Measurements from ENCODE around the gene HTRA3.
"Not testable (repeated sequence)": the region's sequence is repeated elsewhere in the genome, so short reads cannot be mapped to it uniquely, and the experiment has no call there.

The HTRA3 gene

DNA sequence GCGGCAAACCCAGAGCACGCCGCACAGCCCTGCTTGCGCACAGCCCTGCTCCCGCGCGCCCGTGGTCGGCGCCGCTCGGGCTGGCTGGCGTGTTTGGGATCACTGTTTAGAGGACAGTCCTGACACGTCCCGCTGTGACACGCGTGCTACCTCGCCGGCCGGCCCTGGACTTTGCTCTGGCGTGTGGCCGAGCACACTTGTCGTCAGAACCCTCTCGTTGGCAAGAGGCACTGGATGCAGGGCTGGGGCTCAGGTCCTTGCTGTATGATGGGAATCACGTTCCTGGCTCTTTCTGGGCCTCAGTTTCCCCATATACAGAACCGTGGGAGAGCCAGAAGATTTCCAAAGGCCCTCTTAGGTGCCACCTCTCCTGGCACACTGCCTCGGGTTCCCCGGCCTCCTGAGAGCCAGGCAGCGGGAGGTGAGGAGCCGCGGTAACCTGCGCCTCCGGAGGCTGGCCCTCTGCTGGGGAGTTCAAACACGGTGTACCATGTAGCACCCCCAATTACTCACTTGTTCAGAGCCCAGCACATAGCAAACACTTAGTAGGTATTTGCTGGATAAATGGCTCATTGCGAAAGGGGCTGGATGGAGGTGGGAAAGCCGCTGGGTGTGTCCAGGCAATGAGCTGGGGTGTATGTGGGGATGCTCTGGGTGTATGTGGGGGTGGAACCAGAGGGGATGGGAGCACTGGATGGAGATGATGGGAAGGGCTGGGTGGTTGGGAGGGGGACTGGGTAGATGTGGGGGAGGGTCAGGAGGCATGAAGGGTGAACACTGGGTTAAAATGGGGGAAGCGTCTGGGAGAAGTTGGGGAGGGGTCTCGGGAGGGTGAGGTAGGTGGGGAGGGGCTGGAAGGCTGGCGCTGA, 76.6 kb downstream of the HTRA3 start:
- no peak overlapping the region for H3K4me3 ChIP-seq (ENCODE audit: low read length)
- no peak for TF ChIP-seq ZNF274 (IDR thresholded peaks at IDR 0.05; ENCODE audit: low read depth, low read length)

DNA sequence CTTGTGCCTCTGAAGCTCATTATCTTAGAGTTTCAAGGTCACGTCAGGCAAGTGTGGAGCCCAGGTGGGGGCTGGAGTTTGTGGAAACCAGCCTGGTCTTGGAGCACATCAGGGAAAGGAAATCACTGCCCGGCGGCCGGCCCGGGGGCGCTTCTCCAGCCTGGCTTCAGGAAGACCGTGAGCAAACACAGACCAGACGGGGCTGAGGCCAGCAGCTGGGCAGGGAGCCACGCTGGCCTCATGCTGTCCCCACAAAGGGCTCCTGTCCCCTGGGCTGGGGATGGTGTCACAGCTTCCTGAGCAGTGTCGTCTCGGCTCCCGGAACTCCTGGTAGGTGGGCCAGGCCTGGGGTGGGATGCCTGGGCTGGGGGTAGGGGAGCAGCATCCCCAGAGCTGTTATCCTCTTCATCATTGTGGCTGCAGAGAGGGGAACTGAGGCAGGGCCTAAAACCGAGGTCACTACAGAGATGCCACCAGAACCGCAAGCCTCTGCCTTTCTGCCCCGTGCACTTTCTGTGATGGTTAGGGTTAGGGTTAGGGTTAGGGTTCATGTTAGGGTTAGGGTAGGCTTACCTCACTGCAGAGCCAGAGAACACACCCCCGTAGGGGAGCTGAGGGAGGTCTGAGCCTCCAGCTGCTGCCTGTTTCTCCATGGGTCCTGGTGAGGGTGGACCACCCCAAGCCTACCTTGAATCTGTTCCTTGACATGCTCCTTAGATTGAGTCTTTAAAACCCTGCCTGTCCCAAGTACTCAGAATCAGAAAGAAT, 77.5 kb downstream of the HTRA3 start:
- no peak overlapping the region for H3K4me3 ChIP-seq (ENCODE audit: low read length)
- TF ChIP-seq ZNF274 (IDR thresholded peaks at IDR 0.05; ENCODE audit: low read depth, low read length), result no peak

DNA sequence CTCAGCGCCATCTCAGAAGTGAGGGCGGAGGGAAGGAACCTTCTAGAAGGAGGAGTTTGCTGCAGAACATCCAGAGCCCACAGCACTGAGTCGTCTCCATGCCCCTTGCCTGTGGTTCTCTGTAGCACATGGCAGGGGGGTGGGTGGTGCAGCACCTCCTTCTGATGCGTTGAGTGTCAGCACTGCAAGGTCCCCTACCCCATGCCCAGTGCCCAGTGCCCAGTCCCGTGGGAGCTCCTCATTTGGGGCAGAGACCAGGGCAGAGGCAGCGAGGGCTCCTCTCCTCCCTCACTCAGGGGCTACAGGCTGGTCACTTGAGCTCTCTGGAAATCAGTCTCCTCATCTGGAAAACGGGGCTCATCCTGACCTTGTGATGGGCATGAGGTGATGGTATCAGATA, 78.1 kb downstream of the HTRA3 start:
- TF ChIP-seq ZNF274 (IDR thresholded peaks at IDR 0.05; ENCODE audit: low read depth, low read length), result no peak

DNA sequence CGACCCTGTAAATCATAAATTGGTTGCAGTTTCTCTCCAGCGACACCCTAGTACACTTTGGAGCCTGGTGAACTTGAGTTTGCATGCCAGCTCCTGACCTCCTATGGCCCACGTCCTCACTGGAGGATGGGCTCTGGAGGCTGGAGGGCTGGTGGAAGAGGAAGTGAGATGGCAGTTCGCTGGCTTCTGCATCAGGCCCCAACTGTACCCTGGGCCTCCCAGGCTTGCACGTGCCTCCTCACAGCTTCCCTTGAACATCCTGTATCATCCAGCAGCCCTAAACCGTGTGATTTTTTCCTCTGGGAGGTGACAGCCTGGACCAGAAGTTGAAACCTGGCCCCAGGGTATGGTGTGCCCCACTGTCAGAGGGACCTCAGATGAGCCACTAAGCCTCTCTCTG, 78.5 kb downstream of the HTRA3 start:
- no peak overlapping the region for H3K4me3 ChIP-seq (ENCODE audit: low read length)
- TF ChIP-seq ZNF274 (IDR thresholded peaks at IDR 0.05; ENCODE audit: low read depth, low read length), result no peak

More for the DNA sequence above, 78.1 kb downstream of the HTRA3 start:
- no peak overlapping the region for H3K4me3 ChIP-seq (ENCODE audit: low read length)

DNA sequence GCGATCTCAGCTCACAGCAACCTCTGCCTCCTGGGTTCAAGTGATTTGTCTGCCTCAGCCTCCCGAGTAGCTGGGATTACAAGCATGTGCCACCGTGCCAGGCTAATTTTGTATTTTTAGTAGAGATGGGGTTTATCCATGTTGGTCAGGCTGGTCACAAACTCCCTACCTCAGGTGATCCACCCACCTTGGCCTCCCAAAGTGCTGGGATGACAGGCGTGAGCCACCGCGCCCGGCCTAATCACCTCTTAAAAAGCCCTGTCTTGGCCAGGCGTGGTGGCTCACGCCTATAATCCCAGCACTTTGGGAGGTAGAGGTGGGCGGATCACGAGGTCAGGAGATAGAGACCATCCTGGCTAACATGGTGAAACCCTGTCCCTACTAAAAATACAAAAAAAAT, 79.7 kb downstream of the HTRA3 start:
- H3K4me3 ChIP-seq (ENCODE audit: low read length), result not testable (repeated sequence)

DNA sequence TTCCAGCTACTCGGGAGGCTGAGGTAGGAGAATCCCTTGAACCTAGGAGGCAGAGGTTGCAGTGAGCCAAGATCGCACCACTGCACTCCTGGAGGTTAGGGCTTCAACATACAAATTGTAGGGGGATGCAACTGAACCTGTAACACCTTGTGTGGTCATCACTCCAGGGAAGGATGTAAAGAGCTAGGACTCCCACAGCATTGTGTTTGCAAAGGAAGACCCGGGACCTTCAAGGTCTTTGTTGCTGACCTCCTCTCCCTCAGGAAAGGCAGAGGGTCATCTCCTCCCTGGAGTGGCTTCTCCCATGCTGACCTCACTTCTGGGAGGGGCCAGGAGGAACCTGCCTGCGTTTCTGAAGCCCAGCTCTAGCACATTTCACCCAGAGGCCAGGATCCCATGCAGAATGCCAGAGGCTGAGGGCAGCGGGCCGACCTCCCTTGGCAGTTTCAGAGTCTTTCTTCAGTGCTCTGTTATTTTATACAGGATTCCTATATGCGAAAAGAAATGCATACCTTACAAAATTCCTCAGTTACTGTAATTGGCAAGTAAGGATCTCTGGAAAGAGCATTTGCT, 80.2 kb downstream of the HTRA3 start:
- no peak for TF ChIP-seq ZNF274 (IDR thresholded peaks at IDR 0.05; ENCODE audit: low read depth, low read length)
- no peak overlapping the region for H3K4me3 ChIP-seq (ENCODE audit: low read length)

DNA sequence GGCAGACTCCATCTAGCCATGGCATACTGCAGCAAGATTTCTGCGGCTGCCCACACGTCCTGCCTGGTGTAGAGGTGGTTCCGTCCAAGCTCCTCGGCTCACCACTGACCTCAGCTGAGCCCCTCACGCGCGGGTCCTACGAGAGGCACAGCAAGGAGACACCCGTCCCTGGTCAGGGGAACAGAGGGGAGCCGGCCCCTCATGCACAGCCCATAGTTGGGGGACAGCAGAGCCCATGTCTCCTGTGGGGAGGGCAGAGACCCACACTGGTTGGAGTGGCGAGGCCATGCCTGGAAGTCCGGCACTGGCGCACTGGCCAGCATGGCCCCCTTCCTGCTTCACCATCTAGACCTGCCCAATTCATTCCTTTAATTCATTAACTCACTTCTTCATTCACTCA, 80.8 kb downstream of the HTRA3 start:
- TF ChIP-seq ZNF274 (IDR thresholded peaks at IDR 0.05; ENCODE audit: low read depth, low read length), result no peak
- no peak overlapping the region for H3K4me3 ChIP-seq (ENCODE audit: low read length)

DNA sequence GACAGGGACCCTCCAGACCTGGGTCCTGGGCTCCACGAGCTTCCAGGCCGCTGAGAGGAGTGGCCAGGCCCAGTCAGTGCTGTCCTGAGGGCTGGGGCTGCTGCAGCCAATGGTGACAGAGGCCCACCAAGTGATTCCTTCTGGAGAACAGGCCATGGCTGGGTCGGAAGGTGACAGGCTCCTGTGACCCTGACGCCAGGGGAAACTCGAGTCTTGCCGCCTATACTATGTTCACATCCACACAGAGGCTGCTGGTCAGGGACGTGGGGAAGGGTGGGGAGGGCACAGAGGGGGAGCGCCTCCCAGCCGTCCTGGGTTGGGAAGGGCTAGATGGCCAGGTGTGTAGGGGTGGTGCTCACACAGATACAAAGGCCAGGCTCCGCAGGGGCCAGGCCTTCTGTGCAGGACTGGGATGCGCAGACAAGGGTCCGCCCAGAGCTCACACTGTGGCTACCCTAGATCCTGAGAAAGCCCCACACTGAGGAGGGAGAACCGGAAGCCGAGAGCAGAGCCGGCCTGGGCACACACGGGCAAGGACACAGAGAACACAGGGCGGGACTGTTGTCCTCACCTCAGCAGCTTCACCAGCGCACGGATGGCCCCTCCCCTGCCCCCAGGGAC, 81.4 kb downstream of the HTRA3 start:
- no peak overlapping the region for H3K4me3 ChIP-seq (ENCODE audit: low read length)
- TF ChIP-seq ZNF274 (IDR thresholded peaks at IDR 0.05; ENCODE audit: low read depth, low read length), result no peak

DNA sequence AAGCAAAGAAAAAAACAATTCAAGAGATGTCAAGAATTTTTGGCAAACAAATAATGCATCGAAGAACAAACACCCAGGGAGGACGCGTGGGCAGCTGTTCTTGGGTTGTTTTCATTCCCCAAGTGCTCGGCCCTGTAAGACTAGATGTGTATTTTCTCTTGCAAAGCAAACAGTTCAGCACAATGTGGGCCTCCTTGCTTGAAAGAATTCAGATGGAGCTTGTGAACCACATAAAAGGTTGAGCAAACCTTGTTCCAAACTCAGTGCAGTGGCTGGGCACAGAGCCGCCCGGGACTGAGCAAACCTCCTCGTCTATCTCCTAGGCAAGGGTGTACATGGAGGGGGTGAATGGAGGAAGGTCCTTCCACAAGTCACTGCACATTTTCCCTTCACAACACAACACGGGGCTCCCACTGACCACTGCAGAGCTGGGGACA, 82.4 kb downstream of the HTRA3 start:
- H3K4me3 ChIP-seq (ENCODE audit: low read length), result no peak overlapping the region
- TF ChIP-seq ZNF274 (IDR thresholded peaks at IDR 0.05; ENCODE audit: low read depth, low read length), result no peak

DNA sequence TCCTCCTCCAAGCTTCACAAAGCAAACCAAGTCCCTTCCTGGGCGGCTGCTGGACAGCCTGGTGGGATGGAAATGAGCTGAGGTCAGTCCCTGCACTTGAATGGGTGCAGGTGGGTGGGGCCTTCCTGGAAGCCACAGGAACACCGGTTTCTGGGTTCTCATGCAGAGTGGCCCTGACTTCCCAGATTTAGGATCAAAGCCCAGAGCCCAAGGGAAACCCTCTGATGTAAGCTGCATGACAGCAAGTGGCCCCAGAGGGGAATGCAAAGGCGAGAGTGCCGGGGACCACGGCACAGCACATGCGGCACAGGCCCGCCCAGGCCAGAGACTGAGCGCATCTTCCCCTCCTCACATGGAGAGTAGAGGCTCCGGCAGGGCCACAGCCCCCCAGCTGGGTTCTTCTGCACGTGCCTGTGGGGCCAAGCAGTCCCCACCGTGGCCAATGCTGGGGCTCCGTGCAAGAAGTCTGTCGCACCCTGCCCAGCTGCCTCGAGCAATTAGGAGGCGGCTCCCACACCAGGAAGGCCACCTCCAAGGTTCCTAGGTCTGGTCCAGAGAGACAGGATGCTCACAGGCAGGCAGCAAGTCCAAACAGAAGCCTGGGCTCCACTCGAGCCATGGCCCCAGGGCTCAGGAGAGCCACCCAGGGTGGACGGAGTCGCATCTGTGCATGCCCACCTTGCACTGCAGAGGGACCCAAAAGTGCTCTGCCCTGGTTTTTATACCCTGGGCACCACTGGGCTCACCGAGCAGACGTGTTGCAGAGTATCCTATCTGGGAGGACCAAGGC, 83.0 kb downstream of the HTRA3 start:
- no peak overlapping the region for H3K4me3 ChIP-seq (ENCODE audit: low read length)
- no peak for TF ChIP-seq ZNF274 (IDR thresholded peaks at IDR 0.05; ENCODE audit: low read depth, low read length)

DNA sequence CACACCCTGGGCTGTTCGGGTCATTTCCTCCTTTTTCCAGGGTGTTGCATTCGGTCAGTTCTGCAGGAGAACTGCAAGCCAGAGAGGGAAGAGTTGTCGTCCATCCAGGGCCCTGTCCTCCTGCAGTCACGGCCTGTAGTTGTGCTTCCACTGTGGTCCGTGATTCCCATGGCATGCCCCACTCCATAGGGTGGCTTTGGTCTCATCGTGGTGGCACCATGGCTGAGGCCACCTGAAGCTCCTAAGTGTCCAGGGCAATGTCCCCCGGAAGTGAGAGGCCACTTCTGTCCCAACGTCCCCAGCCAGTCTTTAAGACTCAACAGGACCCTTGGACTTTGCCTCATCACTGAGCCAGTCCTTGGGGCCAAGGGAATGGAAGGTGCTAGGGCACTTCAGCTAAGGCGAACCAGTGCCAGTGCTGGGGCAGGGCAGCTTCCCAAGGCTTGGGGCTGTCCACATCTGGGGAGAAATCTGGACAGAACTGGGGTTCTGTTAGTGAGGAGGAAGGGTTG, 83.7 kb downstream of the HTRA3 start:
- no peak overlapping the region for H3K4me3 ChIP-seq (ENCODE audit: low read length)
- no peak for TF ChIP-seq ZNF274 (IDR thresholded peaks at IDR 0.05; ENCODE audit: low read depth, low read length)

DNA sequence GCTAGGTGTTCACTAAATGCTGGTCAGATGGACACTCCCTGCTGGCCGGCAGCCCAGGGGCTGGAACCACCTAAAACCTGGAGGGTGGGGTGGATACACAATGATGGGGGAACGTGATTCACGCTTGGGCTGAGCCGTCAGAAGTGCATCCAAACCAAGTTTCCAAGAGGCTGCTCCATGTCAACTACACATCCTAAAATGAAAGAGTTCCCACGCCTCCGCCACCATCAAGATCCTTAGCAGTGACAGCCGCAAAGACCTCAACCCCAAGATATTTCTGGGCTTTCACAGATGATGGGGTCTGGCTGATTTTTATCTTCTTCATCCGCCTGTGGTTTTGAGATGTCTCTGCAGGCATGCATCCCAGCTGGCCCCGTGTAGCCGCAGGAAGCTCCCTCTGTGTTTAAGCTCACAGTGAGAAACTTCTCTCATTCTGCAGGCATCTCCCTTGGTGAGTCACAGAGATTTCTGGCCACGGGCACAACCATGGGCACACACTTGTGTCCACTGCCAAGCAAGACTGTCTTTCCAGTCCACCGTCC, 84.4 kb downstream of the HTRA3 start:
- no peak for TF ChIP-seq ZNF274 (IDR thresholded peaks at IDR 0.05; ENCODE audit: low read depth, low read length)
- H3K4me3 ChIP-seq (ENCODE audit: low read length), result no peak overlapping the region

DNA sequence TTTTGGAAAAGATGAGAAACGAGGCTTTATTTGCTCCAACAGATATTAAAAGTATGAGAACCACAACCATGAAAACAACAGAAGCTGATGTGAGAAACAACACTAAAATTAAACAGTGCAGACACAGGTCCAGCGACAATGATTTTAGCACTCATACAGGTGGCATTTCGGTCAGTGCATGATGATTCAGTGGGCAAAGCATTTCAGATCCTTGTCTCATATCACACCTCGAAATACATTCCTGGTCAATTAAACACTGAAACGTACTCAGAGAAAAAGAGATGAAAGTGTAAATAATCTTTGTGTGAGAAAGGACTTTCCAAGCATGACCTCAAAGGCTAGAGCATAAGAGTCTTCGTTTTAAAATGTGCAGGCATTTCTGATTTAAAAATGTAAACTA, 85.8 kb downstream of the HTRA3 start:
- H3K4me3 ChIP-seq (ENCODE audit: low read length), result no peak overlapping the region
- no peak for TF ChIP-seq ZNF274 (IDR thresholded peaks at IDR 0.05; ENCODE audit: low read depth, low read length)
